Measurements from ENCODE around the gene EYA2.

DNA sequence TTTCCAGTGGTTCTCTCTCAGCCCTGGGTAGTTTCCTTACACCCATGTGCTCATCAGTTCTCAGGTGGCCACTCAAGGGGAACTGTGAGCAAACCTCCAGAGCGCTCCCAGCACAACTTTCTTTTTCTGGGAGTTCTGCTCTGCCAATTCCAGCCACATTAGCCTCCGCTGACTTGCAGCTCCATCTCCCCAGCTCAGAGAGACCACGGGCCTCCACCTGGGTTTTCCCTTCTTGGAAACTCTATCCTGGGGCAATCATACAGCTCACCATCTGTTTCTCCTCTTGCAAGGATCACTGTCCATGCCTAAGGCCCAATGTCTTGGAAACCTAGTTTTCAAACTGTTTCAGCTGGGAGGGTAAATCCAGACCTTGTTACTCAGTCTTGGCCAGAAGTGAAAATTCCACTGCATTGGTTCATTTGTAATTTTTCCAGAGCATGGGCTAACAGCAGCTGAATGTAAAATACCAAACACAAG, 129.9 kb downstream of the EYA2 start:
- no peak for TF ChIP-seq EP300 (IDR thresholded peaks at IDR 0.05)
- no peak for TF ChIP-seq CTCF (IDR thresholded peaks at IDR 0.05)
- no peak for TF ChIP-seq POLR2A (IDR thresholded peaks at IDR 0.05)
- no peak for TF ChIP-seq POLR2AphosphoS5 (IDR thresholded peaks at IDR 0.05)

Measured in gastroesophageal sphincter (tissue), 3 donors.